Measurements from ENCODE around the gene STC2.

- no peak for TF ChIP-seq CTCF (IDR thresholded peaks at IDR 0.05)
- TF ChIP-seq POLR2A (IDR thresholded peaks at IDR 0.05): no peak
Observed at GRCh38 chr5:173321886-173322285, 6.3 kb downstream of the STC2 start.

Measured in thyroid gland (tissue), 4 donors.